ENCODE data around the gene DRG2. TPM values are rescaled to one million over a fixed set of nuclear protein-coding genes. Genes with fewer than 3 reads are reported as not detected.

Gene DRG2
- total RNA-seq, 1 experiment from 2014 or later: 52.0 TPM

DNA sequence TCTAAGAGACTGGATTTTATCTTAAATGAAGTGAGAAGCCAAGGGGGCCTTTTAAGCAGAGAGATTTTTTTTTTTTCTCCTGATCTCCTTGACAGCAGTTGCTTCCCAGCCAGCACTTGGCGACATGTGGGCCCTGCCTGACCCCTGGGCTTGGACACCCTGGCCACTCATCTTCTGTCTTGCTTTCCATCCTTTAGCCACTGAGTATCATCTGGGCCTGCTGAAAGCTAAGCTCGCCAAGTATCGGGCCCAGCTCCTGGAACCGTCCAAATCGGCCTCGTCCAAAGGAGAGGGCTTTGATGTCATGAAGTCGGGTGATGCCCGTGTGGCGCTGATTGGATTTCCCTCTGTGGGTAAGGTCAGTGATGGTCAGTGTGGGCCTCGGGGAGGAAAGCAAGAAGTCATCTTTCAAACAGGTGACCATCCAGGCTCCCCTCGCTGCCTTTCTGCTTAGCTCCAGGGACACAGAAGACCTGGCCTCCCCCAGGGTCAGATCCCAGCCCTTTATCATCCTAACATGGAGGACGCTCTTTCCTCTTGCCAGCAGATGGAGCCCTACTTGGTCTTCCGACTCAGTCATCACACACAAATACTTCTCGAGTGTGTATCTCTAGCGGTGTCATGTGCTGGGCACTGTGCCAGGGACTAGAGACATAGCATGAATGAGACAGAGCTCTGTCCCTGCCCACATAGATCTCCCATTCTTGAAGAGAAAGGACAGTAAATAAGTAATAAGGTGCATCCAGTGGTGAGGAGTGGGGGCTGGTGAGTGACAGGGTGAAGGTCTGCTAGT, 6.1 kb downstream of the DRG2 start:
- H3K4me3 Mint-ChIP-seq: no peak overlapping the region
- Histone ChIP-seq H2AFZ (ENCODE audit: low read length) (no peak overlapping the region), H2BK12ac (ENCODE audit: insufficient read length, low read depth, low read length) (no peak overlapping the region), H3K27ac (ENCODE audit: insufficient read length, low read depth, low read length) (no peak overlapping the region), H2BK5ac (ENCODE audit: insufficient read length, low read length) (no peak overlapping the region), H3K4me2 (ENCODE audit: insufficient read depth, insufficient read length, low read length) (no peak overlapping the region), H2AK5ac (ENCODE audit: insufficient read length, low read length) (no peak overlapping the region), H3K4ac (ENCODE audit: low read depth, low read length) (no peak overlapping the region), H4K91ac (ENCODE audit: insufficient read length, low read depth, low read length) (no peak overlapping the region), H3K4me1 (ENCODE audit: insufficient read depth, low read length) (no peaks in the 10 kb centered on the region), H3K18ac (ENCODE audit: insufficient read length, low read depth, low read length) (no peak overlapping the region), H2BK120ac (ENCODE audit: low read depth, low read length, poor library complexity, severe bottlenecking) (no peak overlapping the region), H3K9me3 (ENCODE audit: control insufficient read depth, low read depth, low read length) (no peaks in the 10 kb centered on the region), H3K23me2 (ENCODE audit: insufficient read length, low read depth, low read length, poor library complexity, severe bottlenecking) (no peaks in the 10 kb centered on the region), H3K9ac (ENCODE audit: extremely low read depth, insufficient read length, low read length) (no peak overlapping the region), H3K27me3 (ENCODE audit: insufficient read depth, low read length) (no peaks in the 10 kb centered on the region), H3K79me2 (ENCODE audit: insufficient read depth, low read length) (no peaks in the 10 kb centered on the region), H3K14ac (ENCODE audit: insufficient read depth, low read length) (no peak overlapping the region), H3K56ac (ENCODE audit: insufficient read length, low read depth, low read length) (no peak overlapping the region), H3K23ac (ENCODE audit: insufficient read length, low read depth, low read length) (no peak overlapping the region), H3T11ph (ENCODE audit: low read length) (no peak overlapping the region), H3K79me1 (ENCODE audit: insufficient read depth, low read depth, low read length, poor library complexity, severe bottlenecking) (no peaks in the 10 kb centered on the region), H4K20me1 (ENCODE audit: control insufficient read depth, insufficient read depth, insufficient read length) (no peaks in the 10 kb centered on the region), H2BK15ac (ENCODE audit: low read depth, low read length) (no peak overlapping the region), H4K5ac (ENCODE audit: insufficient read length, low read depth, low read length) (no peak overlapping the region), H4K8ac (replicated peaks; ENCODE audit: insufficient read length, low read depth, low read length) (no peak overlapping the region), H2BK20ac (ENCODE audit: low read depth, low read length, poor library complexity, severe bottlenecking) (no peak overlapping the region)
- H3K27ac Mint-ChIP-seq: peak overlapping the region; percentile 54 to 78 (median 57); a peak in 4 of 7 replicates
- peaks cover under 1% of the 10 kb centered on the region in 2 experiments for H3K4me1 Mint-ChIP-seq
- DNase-seq: peak; percentile 63
- H3K36me3 Mint-ChIP-seq (ENCODE audit: insufficient read depth in 1 of 3, low read depth in 3 of 3): peaks cover 17 to 62% (median 30%) of the 10 kb centered on the region in 3 experiments; a peak in 6 of 7 replicates
- no peaks in the 10 kb centered on the region for H3K27me3 Mint-ChIP-seq (ENCODE audit: low read depth)
- no CpG with 5 or more reads among the region's 15 CpGs for WGBS (ENCODE audit: extremely low coverage, insufficient read length, low lambda C conversion rate)
- TF ChIP-seq, protein P1, sequence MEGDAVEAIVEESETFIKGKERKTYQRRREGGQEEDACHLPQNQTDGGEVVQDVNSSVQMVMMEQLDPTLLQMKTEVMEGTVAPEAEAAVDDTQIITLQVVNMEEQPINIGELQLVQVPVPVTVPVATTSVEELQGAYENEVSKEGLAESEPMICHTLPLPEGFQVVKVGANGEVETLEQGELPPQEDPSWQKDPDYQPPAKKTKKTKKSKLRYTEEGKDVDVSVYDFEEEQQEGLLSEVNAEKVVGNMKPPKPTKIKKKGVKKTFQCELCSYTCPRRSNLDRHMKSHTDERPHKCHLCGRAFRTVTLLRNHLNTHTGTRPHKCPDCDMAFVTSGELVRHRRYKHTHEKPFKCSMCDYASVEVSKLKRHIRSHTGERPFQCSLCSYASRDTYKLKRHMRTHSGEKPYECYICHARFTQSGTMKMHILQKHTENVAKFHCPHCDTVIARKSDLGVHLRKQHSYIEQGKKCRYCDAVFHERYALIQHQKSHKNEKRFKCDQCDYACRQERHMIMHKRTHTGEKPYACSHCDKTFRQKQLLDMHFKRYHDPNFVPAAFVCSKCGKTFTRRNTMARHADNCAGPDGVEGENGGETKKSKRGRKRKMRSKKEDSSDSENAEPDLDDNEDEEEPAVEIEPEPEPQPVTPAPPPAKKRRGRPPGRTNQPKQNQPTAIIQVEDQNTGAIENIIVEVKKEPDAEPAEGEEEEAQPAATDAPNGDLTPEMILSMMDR (conservative IDR thresholded peaks at IDR 0.05): peak; percentile 67
- H3K9me3 Mint-ChIP-seq: no peaks in the 10 kb centered on the region

Data from H9 (cell line).